WERI-Rb-1 (cell line): Measurements from ENCODE around the gene RGS6.
A peak's percentile ranks its signal among the peaks of the same experiment; 100 is the strongest.

Source experiments
- DNase-seq: peaks from one replicate; pipeline ENCODE4 v3.0.0-alpha.2; 2020
- H3K27ac ChIP-seq: fragments of 250-450 bp; sonication (Bioruptor Pico); 2 replicates; pipeline ENCODE4 v1.5.1; 2020; ENCODE audit warnings: mild to moderate bottlenecking, moderate library complexity
- H3K27me3 ChIP-seq: fragments of 250-450 bp; sonication (Bioruptor Pico); 2 replicates; pipeline ENCODE4 v1.5.1; 2021; ENCODE audit warnings: mild to moderate bottlenecking, low read depth, moderate library complexity; ENCODE audit not compliant: insufficient read depth, severe bottlenecking
- H3K36me3 ChIP-seq: fragments of 250-450 bp; sonication (Bioruptor Pico); 2 replicates; pipeline ENCODE4 v1.5.1; 2020; ENCODE audit warnings: mild to moderate bottlenecking, moderate library complexity
- H3K4me3 ChIP-seq: 2 replicates; pipeline ENCODE4 v1.5.1; 2011; ENCODE audit warnings: low read depth, mild to moderate bottlenecking, control low read depth, low read length
- H3K9me3 ChIP-seq: fragments of 250-450 bp; sonication (Bioruptor Pico); 2 replicates; pipeline ENCODE4 v1.5.1; 2021; ENCODE audit warnings: mild to moderate bottlenecking, moderate library complexity; ENCODE audit not compliant: severe bottlenecking
- TF ChIP-seq, protein P1 (sequence below): IDR thresholded peaks from 2 replicates; pipeline ENCODE4 v1.5.1; 2011; ENCODE audit warnings: low read depth, mild to moderate bottlenecking, control low read depth, inconsistent platforms, low read length

Gene RGS6

DNA sequence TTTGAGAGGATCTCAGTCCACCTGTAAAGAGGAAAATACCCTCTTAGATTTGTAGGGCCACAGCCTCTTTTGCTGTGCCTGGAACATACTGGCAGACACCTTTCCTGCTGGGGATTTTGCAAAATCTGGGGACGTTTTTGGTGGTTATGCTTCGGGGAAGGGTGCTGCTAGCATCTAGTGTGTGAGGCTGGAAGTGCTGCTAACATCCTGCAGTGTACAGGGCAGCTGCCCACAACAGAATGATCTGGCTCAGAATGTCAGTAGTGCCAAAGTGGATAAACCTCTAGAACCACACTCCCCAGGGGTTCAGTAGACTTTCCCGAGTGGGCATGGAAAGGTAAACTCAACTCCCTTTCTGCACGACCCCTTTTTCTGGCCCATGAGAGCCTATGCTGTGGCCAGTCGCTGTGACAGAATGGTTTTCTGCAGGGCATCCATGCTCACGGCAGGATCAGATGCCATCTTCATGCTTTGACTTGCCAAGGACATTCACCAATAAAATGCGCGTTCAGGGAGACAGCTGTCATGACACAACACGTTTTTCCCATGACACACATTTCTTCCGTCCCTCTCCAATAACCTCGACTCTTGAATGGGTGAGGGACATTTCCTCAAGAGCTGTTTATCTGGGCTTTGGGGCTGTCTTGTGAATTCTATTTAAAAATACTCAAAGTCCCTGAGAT is 240.9 kb downstream of the RGS6 start:
- no peak for DNase-seq
- H3K27me3 ChIP-seq, result no peaks in the 10 kb centered on the region
- H3K4me3 ChIP-seq, result no peak overlapping the region
- H3K27ac ChIP-seq, result no peak overlapping the region
- no peaks in the 10 kb centered on the region for H3K36me3 ChIP-seq
- TF ChIP-seq, protein P1, sequence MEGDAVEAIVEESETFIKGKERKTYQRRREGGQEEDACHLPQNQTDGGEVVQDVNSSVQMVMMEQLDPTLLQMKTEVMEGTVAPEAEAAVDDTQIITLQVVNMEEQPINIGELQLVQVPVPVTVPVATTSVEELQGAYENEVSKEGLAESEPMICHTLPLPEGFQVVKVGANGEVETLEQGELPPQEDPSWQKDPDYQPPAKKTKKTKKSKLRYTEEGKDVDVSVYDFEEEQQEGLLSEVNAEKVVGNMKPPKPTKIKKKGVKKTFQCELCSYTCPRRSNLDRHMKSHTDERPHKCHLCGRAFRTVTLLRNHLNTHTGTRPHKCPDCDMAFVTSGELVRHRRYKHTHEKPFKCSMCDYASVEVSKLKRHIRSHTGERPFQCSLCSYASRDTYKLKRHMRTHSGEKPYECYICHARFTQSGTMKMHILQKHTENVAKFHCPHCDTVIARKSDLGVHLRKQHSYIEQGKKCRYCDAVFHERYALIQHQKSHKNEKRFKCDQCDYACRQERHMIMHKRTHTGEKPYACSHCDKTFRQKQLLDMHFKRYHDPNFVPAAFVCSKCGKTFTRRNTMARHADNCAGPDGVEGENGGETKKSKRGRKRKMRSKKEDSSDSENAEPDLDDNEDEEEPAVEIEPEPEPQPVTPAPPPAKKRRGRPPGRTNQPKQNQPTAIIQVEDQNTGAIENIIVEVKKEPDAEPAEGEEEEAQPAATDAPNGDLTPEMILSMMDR, result no peak
- no peaks in the 10 kb centered on the region for H3K9me3 ChIP-seq

DNA sequence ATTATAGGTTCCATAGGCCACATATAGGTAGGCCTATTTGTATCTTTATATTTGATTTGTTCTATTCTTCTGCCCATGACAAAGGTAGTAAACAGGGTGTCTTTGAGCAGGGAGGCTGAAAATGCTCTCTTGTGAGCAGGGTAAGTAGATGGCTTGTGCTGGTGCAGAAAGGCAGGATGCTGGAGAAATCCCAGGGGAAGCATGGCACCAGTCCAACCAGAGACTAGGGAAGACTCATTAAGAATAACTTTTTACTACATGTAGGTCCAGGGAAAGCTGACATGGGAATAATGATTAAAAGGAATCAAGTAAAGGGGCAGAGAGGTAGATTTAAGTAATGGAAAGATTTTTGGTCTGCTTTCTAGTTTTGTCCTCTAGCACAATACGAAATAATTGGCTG is 245.0 kb downstream of the RGS6 start:
- Histone ChIP-seq H3K36me3 (no peaks in the 10 kb centered on the region), H3K4me3 (no peak overlapping the region), H3K27me3 (no peaks in the 10 kb centered on the region), H3K9me3 (no peaks in the 10 kb centered on the region), H3K27ac (no peak overlapping the region)
- TF ChIP-seq, protein P1, result no peak
- DNase-seq, result no peak

DNA sequence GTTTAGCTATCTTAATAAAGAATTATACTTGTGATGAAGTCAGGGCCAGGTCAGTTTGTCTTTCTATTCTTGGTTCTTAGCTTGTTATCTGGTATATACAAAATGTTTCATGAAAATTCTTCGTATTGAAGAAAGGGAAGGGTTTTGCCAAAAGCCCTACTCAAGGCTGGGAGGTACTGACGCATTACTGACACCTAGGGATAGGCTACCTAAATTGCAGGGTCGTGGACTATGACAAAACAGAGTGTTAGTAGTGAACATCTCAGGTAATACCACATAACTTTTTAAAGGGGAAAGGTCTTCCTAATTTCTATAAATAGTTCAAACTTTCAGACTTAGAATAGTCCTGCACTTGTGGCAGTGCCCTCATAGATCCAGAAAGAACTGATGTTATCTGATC is 246.3 kb downstream of the RGS6 start:
- TF ChIP-seq, protein P1, result 0 out of 2 replicates have a peak, but pooled peaks have one; percentile 11
- Histone ChIP-seq H3K27me3 (no peaks in the 10 kb centered on the region), H3K27ac (no peak overlapping the region), H3K4me3 (no peak overlapping the region), H3K9me3 (no peaks in the 10 kb centered on the region), H3K36me3 (no peaks in the 10 kb centered on the region)
- no peak for DNase-seq

DNA sequence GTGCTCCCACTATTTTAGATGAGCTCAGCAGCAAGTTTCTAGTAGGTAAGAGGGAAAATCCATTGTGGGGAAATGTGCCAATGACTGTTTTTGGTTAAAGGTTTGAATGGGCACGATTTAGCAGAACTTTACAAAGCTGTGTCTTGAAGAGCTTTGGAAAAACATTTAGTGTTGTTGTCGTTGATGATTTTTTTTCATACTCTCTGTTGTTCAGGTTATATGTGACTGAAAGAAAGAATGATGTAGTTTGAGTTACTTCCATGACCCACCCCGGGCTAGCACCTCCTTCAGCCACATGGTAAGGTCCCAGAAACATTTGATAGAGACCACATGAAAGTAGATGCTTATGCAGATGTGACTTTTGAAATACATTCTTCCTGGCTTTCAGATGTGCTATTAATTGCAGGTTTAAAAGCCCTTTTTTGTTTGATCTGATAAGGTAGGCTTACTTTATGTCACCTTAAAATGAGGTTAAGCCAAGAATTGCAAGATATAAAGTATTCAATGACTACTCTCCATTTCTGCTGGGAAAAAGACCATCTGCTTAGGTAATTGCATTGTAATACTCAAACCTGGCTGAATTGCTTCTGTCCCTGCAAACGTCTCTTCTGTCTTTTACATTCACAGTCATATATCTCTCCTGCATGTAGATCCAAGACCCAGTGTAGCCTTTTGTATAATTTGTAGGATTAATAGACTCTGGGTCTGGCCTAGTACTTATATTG is 250.6 kb downstream of the RGS6 start:
- TF ChIP-seq, protein P1, result no peak
- no peaks in the 10 kb centered on the region for H3K36me3 ChIP-seq
- H3K9me3 ChIP-seq, result no peaks in the 10 kb centered on the region
- no peaks in the 10 kb centered on the region for H3K27me3 ChIP-seq
- H3K27ac ChIP-seq, result no peak overlapping the region
- no peak for DNase-seq
- no peak overlapping the region for H3K4me3 ChIP-seq

DNA sequence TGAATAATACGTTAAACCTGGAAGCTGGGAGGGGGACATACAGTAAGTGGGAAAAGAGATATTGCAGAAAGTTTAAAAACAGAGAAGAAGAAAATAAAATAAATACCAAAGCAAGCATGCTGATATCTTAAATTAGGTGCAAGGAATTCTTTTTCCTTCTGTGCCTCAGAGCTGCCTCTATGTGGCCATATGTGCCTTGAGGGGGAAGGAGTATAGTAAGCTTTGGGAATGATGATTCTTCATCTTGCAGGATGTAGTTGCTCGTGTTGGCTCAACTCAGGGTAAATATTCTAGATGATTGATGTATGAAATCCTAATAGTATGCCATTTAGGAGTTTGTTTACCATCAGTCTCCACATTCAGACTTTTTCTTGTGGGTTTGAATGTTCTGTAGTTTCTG is 251.4 kb downstream of the RGS6 start:
- no peak for DNase-seq
- TF ChIP-seq, protein P1, result no peak
- Histone ChIP-seq H3K4me3 (no peak overlapping the region), H3K27me3 (no peaks in the 10 kb centered on the region), H3K9me3 (no peaks in the 10 kb centered on the region), H3K36me3 (no peaks in the 10 kb centered on the region), H3K27ac (no peak overlapping the region)
